Measurements from ENCODE around the gene MAGI1.

MAGI1 gene

DNA sequence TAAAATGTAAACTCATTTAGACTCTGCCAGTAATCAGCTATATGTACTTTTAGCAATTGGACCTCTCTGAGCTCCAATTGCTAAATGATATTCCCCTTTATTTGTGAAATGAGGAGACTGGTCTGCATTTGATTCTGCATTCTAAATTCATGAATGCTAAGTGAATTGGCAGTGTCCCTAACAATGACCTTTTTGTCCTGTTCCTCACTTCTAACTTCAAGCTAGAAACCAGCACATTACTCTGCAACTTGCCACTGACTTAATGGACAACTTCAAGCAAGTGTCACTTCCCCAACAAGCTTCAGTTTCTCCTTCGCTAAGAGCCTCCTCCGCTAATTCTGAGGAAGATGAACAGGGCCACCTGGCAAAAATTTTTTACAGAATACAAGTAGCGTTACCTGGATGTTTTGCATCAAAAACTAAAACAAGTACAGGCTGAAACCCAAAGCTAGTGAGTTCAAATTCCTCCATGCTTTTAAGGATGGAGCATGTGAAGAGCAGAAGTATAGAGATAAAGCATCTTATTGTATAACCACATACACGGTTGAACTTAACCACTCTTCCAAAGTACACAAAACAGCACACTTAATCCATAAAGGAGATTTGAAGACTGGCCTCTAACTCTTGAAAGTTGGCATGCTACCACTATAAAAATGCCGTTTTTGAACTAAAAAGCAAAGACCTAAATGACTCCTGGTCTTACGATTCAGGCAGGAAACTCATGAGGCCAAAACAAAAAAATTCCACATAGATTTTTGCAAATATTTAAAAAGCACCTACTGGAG is 207.6 kb downstream of the MAGI1 start:
- DNase-seq: peak; percentile 58

- DNase-seq: no peak
Measured at GRCh38 chr3:65829228-65829627, 209.5 kb downstream of the MAGI1 start.

- DNase-seq: no peak
Measured at GRCh38 chr3:65828706-65829105, 210.0 kb downstream of the MAGI1 start.

GRCh38 chr3:65827076-65827475 is 211.6 kb downstream of the MAGI1 start:
- DNase-seq: no peak

- DNase-seq: no peak
Measured at GRCh38 chr3:65824166-65824565, 214.6 kb downstream of the MAGI1 start.

DNA sequence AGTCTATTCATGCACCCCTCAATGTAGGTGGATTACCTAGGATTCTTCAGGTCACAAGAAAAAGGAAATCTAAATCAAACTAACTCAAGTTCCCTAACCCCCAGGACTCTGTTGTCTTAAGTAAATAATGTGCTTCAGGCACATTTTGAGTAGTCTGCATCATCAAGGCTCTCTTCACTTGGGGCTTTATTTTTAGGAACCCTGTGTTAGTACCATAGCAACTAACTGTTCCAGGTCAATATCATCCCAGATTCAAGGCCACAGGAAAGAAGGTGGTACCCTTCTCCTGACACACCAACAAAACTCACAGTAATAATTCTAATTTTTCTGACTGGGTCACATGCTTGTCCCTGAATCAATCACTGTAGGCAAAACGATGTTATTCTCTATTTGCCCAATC is 218.1 kb downstream of the MAGI1 start:
- no peak for DNase-seq

- no peak for DNase-seq
Measured at GRCh38 chr3:65819896-65820295, 218.8 kb downstream of the MAGI1 start.

DNA sequence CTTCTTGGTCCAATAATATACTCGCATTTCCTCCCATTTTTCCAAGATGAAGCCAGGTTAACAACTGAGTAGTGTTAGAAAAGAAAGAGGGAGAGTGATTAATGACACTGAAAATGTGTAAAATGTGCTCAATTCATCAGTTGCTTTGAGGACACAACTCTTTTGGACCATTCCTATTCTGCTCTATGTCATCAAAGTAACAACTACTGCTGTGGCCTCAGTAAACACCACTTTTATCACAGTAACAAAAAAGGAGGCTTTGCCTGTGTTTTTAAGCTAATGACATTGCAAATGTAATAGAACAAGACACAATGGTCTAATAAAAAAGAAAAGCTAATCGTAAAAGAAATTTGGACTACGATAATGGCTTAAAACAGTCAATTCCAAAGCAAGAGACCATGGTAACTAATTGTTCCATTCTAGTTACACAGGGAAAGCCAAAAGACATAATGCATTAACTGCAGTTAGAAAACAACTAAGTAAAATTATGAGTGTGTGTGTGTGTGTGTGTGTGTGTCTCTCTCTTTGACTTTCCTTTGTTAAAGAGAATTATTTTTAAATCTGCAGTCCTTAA is 221.1 kb downstream of the MAGI1 start:
- no peak for DNase-seq

GRCh38 chr3:65816208-65816607 is 222.5 kb downstream of the MAGI1 start:
- no peak for DNase-seq

DNA sequence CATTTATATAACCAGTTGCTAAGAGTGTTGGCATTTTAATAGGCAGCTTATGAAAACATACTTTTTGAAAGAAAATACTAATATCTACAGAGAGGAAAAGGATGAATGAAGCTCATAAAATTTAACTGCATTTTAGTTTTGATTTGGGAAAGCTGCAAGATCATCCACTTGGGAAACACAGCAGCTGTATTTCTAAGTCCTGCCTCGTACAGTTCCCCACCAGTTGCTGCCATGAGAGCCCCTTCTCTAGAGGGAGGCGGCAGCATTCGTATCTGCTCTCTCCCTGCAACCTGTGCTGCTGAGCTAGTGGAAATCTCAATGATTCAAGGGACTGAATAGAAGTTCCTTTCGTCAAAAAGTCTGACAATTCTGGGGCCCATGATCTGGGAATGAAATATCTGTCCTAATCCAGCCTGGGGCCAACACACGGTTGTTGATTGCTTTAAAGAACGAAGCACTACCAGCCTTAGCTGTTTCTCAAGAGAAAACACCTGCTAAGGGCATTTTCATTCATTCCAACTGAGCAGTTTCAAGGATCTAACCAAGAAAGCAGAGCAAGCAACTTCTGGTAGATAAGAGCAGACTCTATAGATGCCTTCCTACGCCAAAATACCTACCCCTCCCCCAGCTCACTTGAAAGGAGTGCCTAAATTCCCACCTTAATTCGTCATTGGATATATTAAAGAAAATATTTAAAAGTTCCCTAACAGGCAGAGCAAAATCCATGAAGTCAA is 223.7 kb downstream of the MAGI1 start:
- no peak for DNase-seq

- no peak for DNase-seq
Measured at GRCh38 chr3:65811892-65812291, 226.8 kb downstream of the MAGI1 start.

DNA sequence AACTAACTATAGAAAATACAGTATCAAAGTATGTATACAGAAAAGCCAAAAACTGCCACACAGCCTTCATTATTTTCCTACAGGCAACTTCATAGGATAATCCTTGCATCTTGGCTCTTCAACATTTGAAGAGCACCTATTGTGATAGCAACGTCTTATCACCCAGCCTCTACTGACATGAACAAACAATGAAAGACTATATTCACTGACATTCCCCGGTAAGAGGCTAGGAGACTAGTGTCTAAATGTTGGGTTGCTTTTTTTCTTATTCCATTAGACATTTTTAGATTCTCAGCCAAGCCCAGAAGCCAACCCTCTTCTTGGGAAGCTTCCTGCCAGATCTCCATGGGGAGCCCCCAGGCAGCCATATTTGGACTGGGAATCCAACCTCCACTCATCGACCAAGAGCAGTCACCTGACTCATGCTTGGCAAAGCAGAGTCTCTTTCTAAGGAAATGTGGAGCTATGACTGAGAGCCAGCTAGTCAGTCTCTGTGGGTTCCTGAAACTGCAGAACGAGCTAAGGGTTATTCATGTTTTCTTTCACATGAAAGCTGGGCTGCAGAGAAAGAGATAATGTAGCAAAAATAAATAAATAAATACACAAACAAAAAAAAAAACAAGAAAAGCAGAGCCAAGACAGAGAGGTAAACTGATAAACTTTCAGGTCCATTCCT is 227.5 kb downstream of the MAGI1 start:
- DNase-seq: peak; percentile 72

- DNase-seq: no peak
Measured at GRCh38 chr3:65810302-65810701, 228.4 kb downstream of the MAGI1 start.

DNA sequence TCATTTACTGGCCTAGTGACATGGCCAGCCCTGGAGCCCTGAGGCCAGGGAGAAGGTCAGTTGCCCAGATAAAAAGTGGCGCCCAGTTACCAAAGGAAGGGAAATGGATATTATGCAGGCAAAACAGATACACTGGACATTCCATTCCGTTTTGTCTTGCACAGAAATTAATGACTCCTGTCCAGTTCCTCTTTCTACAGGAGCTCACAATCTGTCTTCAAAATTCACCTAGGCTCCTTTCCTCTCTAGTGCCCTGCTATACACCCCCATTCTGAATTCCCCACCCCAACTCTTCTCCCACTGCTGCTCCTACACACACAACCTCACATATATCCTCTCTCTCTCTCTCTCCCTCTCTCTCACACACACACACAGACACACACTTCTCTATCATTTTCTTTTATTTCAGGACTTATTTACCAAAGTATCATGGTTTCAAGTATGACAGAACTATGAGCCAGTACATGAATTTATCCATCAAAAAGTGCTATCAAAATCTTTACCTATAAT is 229.0 kb downstream of the MAGI1 start:
- no peak for DNase-seq

DNA sequence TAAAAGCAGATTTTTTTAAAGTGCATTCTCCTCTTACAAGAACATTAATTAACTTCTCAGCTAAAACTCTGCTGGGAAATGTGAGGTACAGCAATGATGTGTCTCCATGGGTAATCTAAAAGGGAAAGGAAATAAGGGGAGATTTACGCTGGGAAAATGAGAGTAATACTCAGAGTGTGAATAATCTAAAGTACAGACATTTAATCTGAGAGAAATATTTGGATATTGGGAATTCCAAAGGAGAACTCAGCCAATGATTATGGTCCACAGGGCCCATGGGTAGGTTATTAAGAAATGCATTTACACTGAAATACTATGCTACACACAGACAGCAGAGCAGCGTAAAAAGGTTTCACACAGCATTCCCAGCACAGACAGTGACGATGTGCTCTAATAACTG is 229.9 kb downstream of the MAGI1 start:
- DNase-seq: no peak

DNA sequence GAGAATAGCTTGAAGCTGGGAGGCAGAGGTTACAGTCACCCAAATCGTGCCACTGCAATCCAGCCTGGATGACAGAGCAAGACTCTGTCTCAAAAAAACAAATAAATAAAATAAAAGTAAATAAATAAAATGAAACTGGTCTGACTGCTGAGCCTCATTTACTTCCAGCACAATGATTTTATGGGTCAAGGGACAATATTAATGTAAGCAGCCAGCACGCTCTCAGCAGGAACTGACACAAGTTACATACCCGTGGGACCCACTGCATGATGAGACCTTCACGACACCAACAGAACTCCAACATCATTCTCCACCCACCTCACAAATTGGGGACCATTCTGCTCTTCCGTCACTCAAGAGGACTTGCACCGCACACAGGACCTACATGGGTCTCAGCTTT is 230.3 kb downstream of the MAGI1 start:
- DNase-seq: no peak

GRCh38 chr3:65807225-65807624 is 231.5 kb downstream of the MAGI1 start:
- no peak for DNase-seq

DNA sequence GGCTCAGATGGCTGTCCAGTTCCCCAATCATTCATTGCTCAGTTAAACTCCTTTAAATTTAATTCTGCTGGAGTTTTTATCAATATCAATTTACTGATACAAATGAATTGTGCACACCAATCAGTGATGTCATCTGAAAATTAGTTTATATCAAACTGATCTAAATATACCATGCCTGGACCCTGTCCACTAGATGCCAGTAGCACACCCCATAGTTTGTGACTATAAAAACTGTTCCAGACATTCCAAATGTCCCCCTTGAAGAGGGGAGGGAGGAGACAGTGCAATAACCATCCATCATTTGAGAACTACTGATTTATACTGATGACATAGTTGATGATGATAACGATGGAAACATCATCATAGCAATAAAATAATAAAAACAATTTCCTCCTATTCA is 232.1 kb downstream of the MAGI1 start:
- DNase-seq: no peak

- DNase-seq: no peak
Measured at GRCh38 chr3:65796676-65797075, 242.0 kb downstream of the MAGI1 start.

DNA sequence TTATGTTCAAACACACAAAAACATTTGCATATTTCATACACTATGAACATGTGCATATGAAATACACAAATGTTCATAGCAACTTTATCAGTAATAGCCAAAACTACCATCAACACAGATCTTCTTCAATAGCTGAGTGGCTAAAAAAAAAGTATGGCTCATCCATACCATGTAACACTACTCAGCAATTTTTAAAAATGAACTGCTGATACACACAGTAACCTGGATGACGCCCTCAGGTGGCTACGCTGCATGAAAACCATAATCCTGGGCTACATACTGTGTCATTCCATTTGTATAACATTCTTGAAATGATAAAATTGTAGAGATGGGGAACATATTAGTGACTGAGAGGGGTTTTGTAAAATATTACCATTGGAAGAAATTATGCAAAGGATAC is 243.6 kb downstream of the MAGI1 start:
- no peak for DNase-seq

GRCh38 chr3:65793495-65794200 is 245.1 kb downstream of the MAGI1 start:
- no peak for DNase-seq

DNA sequence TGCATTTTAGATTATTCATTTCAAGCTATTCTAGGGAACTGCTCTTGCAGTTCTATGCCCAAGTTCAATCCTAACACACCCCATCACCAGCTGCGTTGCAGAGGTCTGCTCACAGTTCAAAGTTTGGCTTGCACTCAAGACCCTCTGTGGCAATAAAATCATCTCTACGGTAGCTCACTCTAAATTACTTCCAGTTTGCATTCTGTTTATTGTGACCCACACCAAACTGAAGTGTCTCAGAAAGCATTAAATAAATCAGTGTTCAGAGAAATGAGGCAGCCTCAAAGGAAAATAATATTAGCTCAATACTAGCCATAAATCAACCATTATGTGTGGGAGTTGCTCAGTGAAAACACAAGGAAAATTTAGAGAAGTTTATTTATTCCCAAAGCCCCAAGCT is 250.3 kb downstream of the MAGI1 start:
- DNase-seq: no peak

GRCh38 chr3:65787827-65788226 is 250.9 kb downstream of the MAGI1 start:
- no peak for DNase-seq

All from midbrain (tissue), 1 donor.